Thyroid gland (tissue), 4 donors: ENCODE measurements around the gene MLPH.

ENCODE experiments used
- CTCF ChIP-seq, 6 experiments: fragments of 200-600 bp in 3 of 6; fragments of 450-650 bp in 3 of 6; sonication (generic) in 3 of 6; IDR thresholded peaks; one replicate each; pipeline ENCODE4 v1.5.1; 2016 to 2019; ENCODE audit warnings: antibody characterized with exemption in 6 of 6, mild to moderate bottlenecking in 2 of 6, inconsistent platforms in 1 of 6, moderate library complexity in 1 of 6
- POLR2A ChIP-seq, 2 donors: fragments of 450-650 bp; IDR thresholded peaks; one replicate each; pipeline ENCODE4 v1.6.1; 2017; ENCODE audit warnings: antibody characterized with exemption in 2 of 2, mild to moderate bottlenecking in 2 of 2, moderate library complexity in 1 of 2

- TF ChIP-seq POLR2A (IDR thresholded peaks at IDR 0.05) (no peak), CTCF (IDR thresholded peaks at IDR 0.05) (no peak)
These were observed 11.3 kb downstream of the MLPH start for GRCh38 chr2:237498341-237498740.
